IPS DF 4.7 (cell line): Measurements from ENCODE around the gene DLST.

Source experiments
- DNase-seq: peaks from one replicate; pipeline ENCODE4 v3.0.0-alpha.2; 2013; ENCODE audit warnings: low spot score; ENCODE audit errors: extremely low read depth

The DLST gene

GRCh38 chr14:74938531-74939495, 57.1 kb downstream of the DLST start:
- no peak for DNase-seq

- no peak for DNase-seq
Observed at GRCh38 chr14:74940956-74941565, 59.3 kb downstream of the DLST start.

- DNase-seq, result no peak
Observed at GRCh38 chr14:74941676-74942097, 60.0 kb downstream of the DLST start.

- no peak for DNase-seq
Observed at GRCh38 chr14:74942181-74942580, 60.5 kb downstream of the DLST start.

- no peak for DNase-seq
Observed at GRCh38 chr14:74942608-74943007, 60.9 kb downstream of the DLST start.

GRCh38 chr14:74945261-74945851, 63.6 kb downstream of the DLST start:
- DNase-seq, result no peak

GRCh38 chr14:74945852-74946658, 64.3 kb downstream of the DLST start:
- no peak for DNase-seq

GRCh38 chr14:74946659-74947281, 65.1 kb downstream of the DLST start:
- no peak for DNase-seq

GRCh38 chr14:74947353-74948227, 65.9 kb downstream of the DLST start:
- DNase-seq, result no peak

- no peak for DNase-seq
Observed at GRCh38 chr14:74948228-74949175, 66.8 kb downstream of the DLST start.

GRCh38 chr14:74949191-74949601, 67.5 kb downstream of the DLST start:
- no peak for DNase-seq

- DNase-seq, result no peak
Observed at GRCh38 chr14:74949859-74950573, 68.3 kb downstream of the DLST start.

- no peak for DNase-seq
Observed at GRCh38 chr14:74950795-74951442, 69.2 kb downstream of the DLST start.

- DNase-seq, result no peak
Observed at GRCh38 chr14:74951443-74952179, 69.9 kb downstream of the DLST start.

- no peak for DNase-seq
Observed at GRCh38 chr14:74952180-74952665, 70.5 kb downstream of the DLST start.

GRCh38 chr14:74952697-74953484, 71.2 kb downstream of the DLST start:
- DNase-seq, result no peak
